Measurements from ENCODE around the gene EDEM1. TPM values are rescaled to one million over a fixed set of nuclear protein-coding genes. Genes with fewer than 3 reads are reported as not detected.
A peak's percentile ranks its signal among the peaks of the same experiment; 100 is the strongest.
"Not testable (repeated sequence)": the region's sequence is repeated elsewhere in the genome, so short reads cannot be mapped to it uniquely, and the experiment has no call there.

EDEM1 gene
- total RNA-seq, 1 donor from 2014 or later, result 35.0 TPM

- no peak for DNase-seq (ENCODE audit: low read depth)
These were observed 45.1 kb downstream of the EDEM1 start for GRCh38 chr3:5232570-5232969.

- DNase-seq (ENCODE audit: low read depth), result no peak
These were observed 45.5 kb downstream of the EDEM1 start for GRCh38 chr3:5233026-5233425.

GRCh38 chr3:5235655-5236054 is 48.1 kb downstream of the EDEM1 start:
- no peak for DNase-seq (ENCODE audit: low read depth)

- DNase-seq (ENCODE audit: low read depth), result no peak
These were observed 51.0 kb downstream of the EDEM1 start for GRCh38 chr3:5238545-5238944.

GRCh38 chr3:5239602-5240001 is 52.1 kb downstream of the EDEM1 start:
- peak; percentile 92 for DNase-seq (ENCODE audit: low read depth)

GRCh38 chr3:5240740-5241139 is 53.2 kb downstream of the EDEM1 start:
- no peak for DNase-seq (ENCODE audit: low read depth)

- DNase-seq (ENCODE audit: low read depth), result not testable (repeated sequence)
These were observed 55.3 kb downstream of the EDEM1 start for GRCh38 chr3:5242785-5243184.

- DNase-seq (ENCODE audit: low read depth), result no peak
These were observed 58.4 kb downstream of the EDEM1 start for GRCh38 chr3:5245927-5246326.

- no peak for DNase-seq (ENCODE audit: low read depth)
These were observed 61.3 kb downstream of the EDEM1 start for GRCh38 chr3:5248822-5249221.

- no peak for DNase-seq (ENCODE audit: low read depth)
These were observed 63.1 kb downstream of the EDEM1 start for GRCh38 chr3:5250467-5251195.

- no peak for DNase-seq (ENCODE audit: low read depth)
These were observed 63.7 kb downstream of the EDEM1 start for GRCh38 chr3:5251196-5251583.

GRCh38 chr3:5252131-5252530 is 64.6 kb downstream of the EDEM1 start:
- DNase-seq (ENCODE audit: low read depth), result peak; percentile 79

- peak; percentile 95 for DNase-seq (ENCODE audit: low read depth)
These were observed 67.0 kb downstream of the EDEM1 start for GRCh38 chr3:5254281-5255048.

- peak; percentile 21 for DNase-seq (ENCODE audit: low read depth)
These were observed 68.2 kb downstream of the EDEM1 start for GRCh38 chr3:5255404-5256344.

- peak; percentile 66 for DNase-seq (ENCODE audit: low read depth)
These were observed 71.0 kb downstream of the EDEM1 start for GRCh38 chr3:5258526-5258925.

- no peak for DNase-seq (ENCODE audit: low read depth)
These were observed 73.5 kb downstream of the EDEM1 start for GRCh38 chr3:5260992-5261501.

GRCh38 chr3:5262507-5262906 is 75.0 kb downstream of the EDEM1 start:
- no peak for DNase-seq (ENCODE audit: low read depth)

- peak; percentile 88 for DNase-seq (ENCODE audit: low read depth)
These were observed 76.6 kb downstream of the EDEM1 start for GRCh38 chr3:5264093-5264600.

- DNase-seq (ENCODE audit: low read depth), result peak; percentile 53
These were observed 77.6 kb downstream of the EDEM1 start for GRCh38 chr3:5264896-5265770.

GRCh38 chr3:5267252-5267651 is 79.7 kb downstream of the EDEM1 start:
- DNase-seq (ENCODE audit: low read depth), result no peak

GRCh38 chr3:5267889-5268288 is 80.4 kb downstream of the EDEM1 start:
- DNase-seq (ENCODE audit: low read depth), result no peak

Data from renal cortical epithelial cell (primary cell).